Liver (tissue), 9 donors: ENCODE data around the gene SEPHS1. TPM values are rescaled to one million over a fixed set of nuclear protein-coding genes. Genes with fewer than 3 reads are reported as not detected.

Experiments
- DNase-seq: peaks from one replicate; pipeline ENCODE4 v3.0.0-alpha.2; 2017; ENCODE audit warnings: low spot score
- H3K27ac ChIP-seq, 2 donors: one replicate each; pipeline ENCODE4 v1.7.0; 2013; ENCODE audit warnings: inconsistent platforms in 2 of 2, low read length in 2 of 2, control low read depth in 1 of 2, low read depth in 1 of 2, mild to moderate bottlenecking in 1 of 2
- H3K27me3 ChIP-seq, 4 donors: one replicate each; pipeline versions ENCODE4 v1.6.1 to v1.7.0; 2013; ENCODE audit warnings: low read length in 3 of 4, inconsistent platforms in 1 of 4, mild to moderate bottlenecking in 1 of 4, moderate library complexity in 1 of 4; ENCODE audit not compliant: control insufficient read depth in 4 of 4, insufficient read depth in 4 of 4
- H3K36me3 ChIP-seq, 4 donors: one replicate each; pipeline versions ENCODE4 v1.6.1 to v1.7.0; 2013; ENCODE audit warnings: low read length in 3 of 4, mild to moderate bottlenecking in 3 of 4, low read depth in 1 of 4, moderate library complexity in 1 of 4; ENCODE audit not compliant: control insufficient read depth in 4 of 4, insufficient read depth in 3 of 4
- H3K4me1 ChIP-seq, 4 donors: one replicate each; pipeline versions ENCODE4 v1.6.1 to v1.7.0; 2013; ENCODE audit warnings: low read length in 3 of 4, mild to moderate bottlenecking in 3 of 4, moderate library complexity in 1 of 4; ENCODE audit not compliant: control insufficient read depth in 4 of 4, insufficient read depth in 4 of 4
- H3K4me3 ChIP-seq, 3 donors: one replicate each; pipeline versions ENCODE4 v1.6.1 to v1.7.0; 2013; ENCODE audit warnings: low read length in 3 of 3, control low read depth in 1 of 3, low read depth in 1 of 3, mild to moderate bottlenecking in 1 of 3
- H3K9ac ChIP-seq, 2 donors: one replicate each; pipeline ENCODE4 v1.7.0; 2013; ENCODE audit warnings: low read length in 2 of 2, mild to moderate bottlenecking in 2 of 2, moderate library complexity in 2 of 2, control low read depth in 1 of 2, low read depth in 1 of 2
- H3K9me3 ChIP-seq, 4 donors: one replicate each; pipeline versions ENCODE4 v1.6.1 to v1.7.0; 2013; ENCODE audit warnings: low read length in 3 of 4; ENCODE audit not compliant: control insufficient read depth in 4 of 4
- EGR1 ChIP-seq, 2 donors: IDR thresholded peaks; 2 replicates each; pipeline ENCODE4 v1.6.1; 2016 to 2018; ENCODE audit warnings: antibody characterized with exemption in 2 of 2, low read depth in 2 of 2
- FOXA2 ChIP-seq: IDR thresholded peaks from 2 replicates; pipeline ENCODE4 v1.6.1; 2016; ENCODE audit warnings: antibody characterized with exemption
- GABPA ChIP-seq, 2 donors: IDR thresholded peaks in 1 of 2; conservative IDR thresholded peaks in 1 of 2; 2 replicates each; pipeline ENCODE4 v1.6.1; 2016; ENCODE audit warnings: antibody characterized with exemption in 2 of 2, mild to moderate bottlenecking in 1 of 2, moderate library complexity in 1 of 2
- HNF4A ChIP-seq, 2 donors: conservative IDR thresholded peaks; 2 replicates each; pipeline ENCODE4 v1.6.1; 2016; ENCODE audit warnings: antibody characterized with exemption in 2 of 2, mild to moderate bottlenecking in 2 of 2
- HNF4G ChIP-seq: IDR thresholded peaks from 2 replicates; pipeline ENCODE4 v1.6.1; 2016; ENCODE audit warnings: antibody characterized with exemption
- JUND ChIP-seq, 2 donors: IDR thresholded peaks; 2 replicates each; pipeline ENCODE4 v1.6.1; 2016; ENCODE audit warnings: antibody characterized with exemption in 2 of 2
- NR2F2 ChIP-seq: IDR thresholded peaks from 2 replicates; pipeline ENCODE4 v1.6.1; 2016; ENCODE audit warnings: antibody characterized with exemption
- SP1 ChIP-seq: IDR thresholded peaks from 2 replicates; pipeline ENCODE4 v1.6.1; 2018; ENCODE audit warnings: antibody characterized with exemption, mild to moderate bottlenecking
- TAF1 ChIP-seq: conservative IDR thresholded peaks from 2 replicates; pipeline ENCODE4 v1.6.1; 2016; ENCODE audit warnings: antibody characterized with exemption, mild to moderate bottlenecking
- YY1 ChIP-seq: IDR thresholded peaks from 2 replicates; pipeline ENCODE4 v1.6.1; 2016; ENCODE audit warnings: antibody characterized with exemption, mild to moderate bottlenecking
- WGBS: extraction: QIAGEN DNeasy Blood & Tissue Kit; methylation state at CpG from one replicate; pipeline ENCODE4 v1.1.7; 2013; 5-methylcytosine and 5-hydroxymethylcytosine counted together
- polyA plus RNA-seq, 2 donors: library from polyadenylated mRNA; stranded (reverse) in 1 of 2; unstranded in 1 of 2; fragments of 200-250 nt in 1 of 2; fragments of >200 nt in 1 of 2; fragmentation: Nextera tagmentation in 1 of 2; extraction: Ambion mirVana in 1 of 2; gene quantifications; one replicate each; pipeline versions ENCODE4 v1.2.1 to v1.2.3, GENCODE V29; 2013 to 2015
- total RNA-seq, 2 donors: library from RNA; depleted of rRNA; stranded (reverse); fragments of >200 nt; gene quantifications; one replicate each; pipeline ENCODE4 v1.2.3, GENCODE V29; 2014
- TF ChIP-seq, protein P1 (sequence below): IDR thresholded peaks from 2 replicates; pipeline ENCODE4 v1.6.1; 2016; ENCODE audit warnings: antibody characterized with exemption
- TF ChIP-seq, protein P2 (sequence below): IDR thresholded peaks from 2 replicates; pipeline ENCODE4 v1.6.1; 2016; ENCODE audit warnings: antibody characterized with exemption
- TF ChIP-seq, protein P3 (sequence below): IDR thresholded peaks from 2 replicates; pipeline ENCODE4 v1.6.1; 2016; ENCODE audit warnings: antibody characterized with exemption, mild to moderate bottlenecking
- donor health status: healthy.
- donor health status: healthy.
- donor health status: healthy.
- donor health status: healthy.
- donor health status: healthy.

SEPHS1 gene
- total and polyA plus RNA-seq, 4 donors: 10.4 to 39.3 (median 28.3) TPM

DNA sequence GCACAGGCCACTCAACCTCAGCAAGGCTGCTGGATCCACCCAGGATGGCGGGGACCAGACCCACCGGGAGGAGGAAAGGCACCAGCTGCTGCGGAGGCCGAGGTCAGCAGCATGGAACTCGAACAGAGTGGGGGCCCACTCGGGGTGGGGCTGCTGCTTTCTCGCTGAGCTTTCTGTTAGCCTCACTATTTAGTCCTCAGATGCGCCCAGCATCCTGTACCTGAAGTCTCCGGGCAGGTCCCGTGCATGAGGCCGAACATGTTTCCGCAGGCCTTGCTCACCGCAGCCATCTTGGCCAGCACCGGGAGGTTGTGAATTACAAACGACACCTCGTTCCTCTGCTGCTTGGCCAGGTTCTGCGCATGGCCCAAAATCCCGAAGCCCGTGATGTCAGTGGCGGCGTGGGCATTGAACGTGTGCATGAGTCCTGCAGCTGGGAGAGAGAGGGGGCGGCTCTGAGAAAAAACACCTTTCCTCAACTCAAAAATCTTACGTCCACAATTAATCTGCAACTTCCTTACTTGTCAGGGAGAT lies 25.4 kb downstream of the SEPHS1 start:
- WGBS: 97% methylated on average over 24 of the region's 24 CpGs
- TF ChIP-seq, protein P1, sequence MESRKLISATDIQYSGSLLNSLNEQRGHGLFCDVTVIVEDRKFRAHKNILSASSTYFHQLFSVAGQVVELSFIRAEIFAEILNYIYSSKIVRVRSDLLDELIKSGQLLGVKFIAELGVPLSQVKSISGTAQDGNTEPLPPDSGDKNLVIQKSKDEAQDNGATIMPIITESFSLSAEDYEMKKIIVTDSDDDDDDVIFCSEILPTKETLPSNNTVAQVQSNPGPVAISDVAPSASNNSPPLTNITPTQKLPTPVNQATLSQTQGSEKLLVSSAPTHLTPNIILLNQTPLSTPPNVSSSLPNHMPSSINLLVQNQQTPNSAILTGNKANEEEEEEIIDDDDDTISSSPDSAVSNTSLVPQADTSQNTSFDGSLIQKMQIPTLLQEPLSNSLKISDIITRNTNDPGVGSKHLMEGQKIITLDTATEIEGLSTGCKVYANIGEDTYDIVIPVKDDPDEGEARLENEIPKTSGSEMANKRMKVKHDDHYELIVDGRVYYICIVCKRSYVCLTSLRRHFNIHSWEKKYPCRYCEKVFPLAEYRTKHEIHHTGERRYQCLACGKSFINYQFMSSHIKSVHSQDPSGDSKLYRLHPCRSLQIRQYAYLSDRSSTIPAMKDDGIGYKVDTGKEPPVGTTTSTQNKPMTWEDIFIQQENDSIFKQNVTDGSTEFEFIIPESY: no peak
- TF ChIP-seq JUND (IDR thresholded peaks at IDR 0.05) (no peak), YY1 (no peak), EGR1 (IDR thresholded peaks at IDR 0.05; ENCODE audit: low read depth in 2 of 2) (no peak), SP1 (no peak), TAF1 (no peak), HNF4G (no peak), HNF4A (conservative IDR thresholded peaks at IDR 0.05) (no peak), FOXA2 (no peak), NR2F2 (no peak), GABPA (IDR thresholded peaks at IDR 0.05 in 1 of 2, conservative IDR thresholded peaks at IDR 0.05 in 1 of 2) (no peak)
- TF ChIP-seq, protein P2, sequence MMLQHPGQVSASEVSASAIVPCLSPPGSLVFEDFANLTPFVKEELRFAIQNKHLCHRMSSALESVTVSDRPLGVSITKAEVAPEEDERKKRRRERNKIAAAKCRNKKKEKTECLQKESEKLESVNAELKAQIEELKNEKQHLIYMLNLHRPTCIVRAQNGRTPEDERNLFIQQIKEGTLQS: no peak
- no peak overlapping the region for H3K27ac ChIP-seq
- H3K4me1 ChIP-seq: no peaks in the 10 kb centered on the region
- H3K9me3 ChIP-seq: no peaks in the 10 kb centered on the region
- H3K4me3 ChIP-seq: no peak overlapping the region
- no peaks in the 10 kb centered on the region for H3K27me3 ChIP-seq
- no peak for DNase-seq
- H3K9ac ChIP-seq: no peak overlapping the region
- H3K36me3 ChIP-seq: peaks cover 26 to 62% (median 31%) of the 10 kb centered on the region in 4 donors

DNA sequence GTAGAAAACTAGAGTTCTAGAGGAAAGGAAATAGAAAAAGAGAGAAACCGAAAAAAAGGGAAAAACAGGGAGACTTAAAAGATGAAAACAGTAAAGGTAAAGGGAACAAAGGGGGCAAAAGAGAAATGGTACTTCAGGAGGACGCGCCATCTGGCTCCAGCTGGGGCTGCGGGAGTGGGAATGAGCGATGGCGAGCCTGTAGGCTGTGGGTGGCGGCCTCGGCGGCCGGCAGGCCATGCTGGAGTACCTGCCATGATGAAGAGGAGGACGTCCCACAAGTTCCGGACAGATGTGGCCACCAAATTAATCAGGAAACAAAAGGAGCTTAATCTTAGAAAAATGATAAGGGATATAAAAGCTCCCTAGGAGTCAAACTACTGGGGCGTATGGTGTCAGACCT lies 26.5 kb downstream of the SEPHS1 start:
- no peak overlapping the region for H3K9ac ChIP-seq
- no peak overlapping the region for H3K27ac ChIP-seq
- WGBS: 93% methylated on average over 13 of the region's 13 CpGs
- no peaks in the 10 kb centered on the region for H3K27me3 ChIP-seq
- DNase-seq: no peak
- H3K4me3 ChIP-seq: no peak overlapping the region
- H3K9me3 ChIP-seq: no peaks in the 10 kb centered on the region
- no peaks in the 10 kb centered on the region for H3K4me1 ChIP-seq
- peaks cover 26 to 55% (median 30%) of the 10 kb centered on the region in 4 donors for H3K36me3 ChIP-seq
- TF ChIP-seq, protein P1: no peak
- TF ChIP-seq, protein P2: no peak
- no peak for TF ChIP-seq HNF4A (conservative IDR thresholded peaks at IDR 0.05)
- TF ChIP-seq FOXA2: no peak
- TF ChIP-seq YY1: no peak
- TF ChIP-seq, protein P3, sequence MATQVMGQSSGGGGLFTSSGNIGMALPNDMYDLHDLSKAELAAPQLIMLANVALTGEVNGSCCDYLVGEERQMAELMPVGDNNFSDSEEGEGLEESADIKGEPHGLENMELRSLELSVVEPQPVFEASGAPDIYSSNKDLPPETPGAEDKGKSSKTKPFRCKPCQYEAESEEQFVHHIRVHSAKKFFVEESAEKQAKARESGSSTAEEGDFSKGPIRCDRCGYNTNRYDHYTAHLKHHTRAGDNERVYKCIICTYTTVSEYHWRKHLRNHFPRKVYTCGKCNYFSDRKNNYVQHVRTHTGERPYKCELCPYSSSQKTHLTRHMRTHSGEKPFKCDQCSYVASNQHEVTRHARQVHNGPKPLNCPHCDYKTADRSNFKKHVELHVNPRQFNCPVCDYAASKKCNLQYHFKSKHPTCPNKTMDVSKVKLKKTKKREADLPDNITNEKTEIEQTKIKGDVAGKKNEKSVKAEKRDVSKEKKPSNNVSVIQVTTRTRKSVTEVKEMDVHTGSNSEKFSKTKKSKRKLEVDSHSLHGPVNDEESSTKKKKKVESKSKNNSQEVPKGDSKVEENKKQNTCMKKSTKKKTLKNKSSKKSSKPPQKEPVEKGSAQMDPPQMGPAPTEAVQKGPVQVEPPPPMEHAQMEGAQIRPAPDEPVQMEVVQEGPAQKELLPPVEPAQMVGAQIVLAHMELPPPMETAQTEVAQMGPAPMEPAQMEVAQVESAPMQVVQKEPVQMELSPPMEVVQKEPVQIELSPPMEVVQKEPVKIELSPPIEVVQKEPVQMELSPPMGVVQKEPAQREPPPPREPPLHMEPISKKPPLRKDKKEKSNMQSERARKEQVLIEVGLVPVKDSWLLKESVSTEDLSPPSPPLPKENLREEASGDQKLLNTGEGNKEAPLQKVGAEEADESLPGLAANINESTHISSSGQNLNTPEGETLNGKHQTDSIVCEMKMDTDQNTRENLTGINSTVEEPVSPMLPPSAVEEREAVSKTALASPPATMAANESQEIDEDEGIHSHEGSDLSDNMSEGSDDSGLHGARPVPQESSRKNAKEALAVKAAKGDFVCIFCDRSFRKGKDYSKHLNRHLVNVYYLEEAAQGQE: no peak
